Suprapubic skin (tissue), 3 donors: Measurements from ENCODE around the gene MDM4.

Source experiments
- POLR2A ChIP-seq, 2 donors: fragments of 450-650 bp; IDR thresholded peaks; one replicate each; pipeline ENCODE4 v1.6.1; 2017; ENCODE audit warnings: antibody characterized with exemption in 2 of 2, mild to moderate bottlenecking in 2 of 2, moderate library complexity in 2 of 2
- TF ChIP-seq, protein P1 (sequence below), 2 donors: fragments of 200-600 bp in 1 of 2; fragments of 450-650 bp in 1 of 2; sonication (generic) in 1 of 2; IDR thresholded peaks; one replicate each; pipeline ENCODE4 v1.5.1; 2016 to 2019; ENCODE audit warnings: antibody characterized with exemption in 2 of 2, mild to moderate bottlenecking in 1 of 2, moderate library complexity in 1 of 2

DNA sequence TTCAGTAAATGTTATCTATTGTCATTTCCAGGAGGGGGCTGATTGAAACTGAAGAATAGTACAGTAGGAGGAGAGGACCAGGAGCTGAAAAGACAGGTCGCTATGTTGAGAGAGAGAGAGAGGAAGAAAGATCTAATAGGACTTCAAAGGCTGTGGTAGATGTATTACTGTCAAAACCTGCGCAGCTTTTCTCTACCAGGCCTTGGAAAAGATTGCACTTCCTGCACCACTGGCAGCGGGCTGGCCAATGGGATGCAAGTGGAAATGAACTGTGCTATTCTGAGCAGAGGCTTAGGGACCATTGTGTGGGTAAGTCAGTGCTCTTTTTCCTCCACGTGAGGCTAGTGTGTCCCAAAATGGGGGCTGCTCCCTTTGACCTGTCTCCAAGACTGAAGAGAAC, 47.1 kb downstream of the MDM4 start:
- TF ChIP-seq POLR2A (IDR thresholded peaks at IDR 0.05), result no peak
- TF ChIP-seq, protein P1, sequence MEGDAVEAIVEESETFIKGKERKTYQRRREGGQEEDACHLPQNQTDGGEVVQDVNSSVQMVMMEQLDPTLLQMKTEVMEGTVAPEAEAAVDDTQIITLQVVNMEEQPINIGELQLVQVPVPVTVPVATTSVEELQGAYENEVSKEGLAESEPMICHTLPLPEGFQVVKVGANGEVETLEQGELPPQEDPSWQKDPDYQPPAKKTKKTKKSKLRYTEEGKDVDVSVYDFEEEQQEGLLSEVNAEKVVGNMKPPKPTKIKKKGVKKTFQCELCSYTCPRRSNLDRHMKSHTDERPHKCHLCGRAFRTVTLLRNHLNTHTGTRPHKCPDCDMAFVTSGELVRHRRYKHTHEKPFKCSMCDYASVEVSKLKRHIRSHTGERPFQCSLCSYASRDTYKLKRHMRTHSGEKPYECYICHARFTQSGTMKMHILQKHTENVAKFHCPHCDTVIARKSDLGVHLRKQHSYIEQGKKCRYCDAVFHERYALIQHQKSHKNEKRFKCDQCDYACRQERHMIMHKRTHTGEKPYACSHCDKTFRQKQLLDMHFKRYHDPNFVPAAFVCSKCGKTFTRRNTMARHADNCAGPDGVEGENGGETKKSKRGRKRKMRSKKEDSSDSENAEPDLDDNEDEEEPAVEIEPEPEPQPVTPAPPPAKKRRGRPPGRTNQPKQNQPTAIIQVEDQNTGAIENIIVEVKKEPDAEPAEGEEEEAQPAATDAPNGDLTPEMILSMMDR (IDR thresholded peaks at IDR 0.05), result no peak
